Measurements from ENCODE around the gene ODR4.

ODR4 gene

DNA sequence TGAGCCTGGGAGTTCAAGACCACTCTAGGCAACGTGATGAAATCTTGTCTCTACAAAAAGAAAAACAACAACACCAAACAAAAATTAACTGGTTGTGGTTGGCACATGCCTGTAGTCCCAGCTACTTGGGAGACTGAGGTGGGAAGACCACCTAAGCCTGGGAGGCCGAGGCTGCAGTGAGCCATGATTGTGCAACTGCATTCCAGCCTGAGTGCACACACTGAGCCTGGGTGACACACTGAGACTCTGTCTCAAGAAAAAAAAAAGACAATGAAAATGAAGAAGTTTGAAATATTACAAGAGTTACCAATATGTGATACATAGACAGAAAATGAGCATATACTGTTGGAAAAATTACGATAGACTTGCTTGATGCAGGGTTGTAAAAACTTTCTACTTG lies 53.4 kb downstream of the ODR4 start:
- Histone ChIP-seq H2AFZ (ENCODE audit: low read depth, low read length, severe bottlenecking) (no peak overlapping the region), H3K4me2 (ENCODE audit: low read depth, low read length, poor library complexity, severe bottlenecking) (no peak overlapping the region), H3K27ac (ENCODE audit: low read depth, low read length) (no peak overlapping the region), H3K9me3 (ENCODE audit: insufficient read depth, low read length) (no peaks in the 10 kb centered on the region), H3K36me3 (ENCODE audit: low read length) (no peaks in the 10 kb centered on the region), H3F3A (ENCODE audit: insufficient read depth) (no peaks in the 10 kb centered on the region), H3K27me3 (ENCODE audit: low read length) (no peaks in the 10 kb centered on the region), H3K9ac (ENCODE audit: low read length) (no peak overlapping the region), H3K4me3 (ENCODE audit: insufficient read depth, low read length, poor library complexity, severe bottlenecking) (no peak overlapping the region), H4K20me1 (ENCODE audit: low read depth, low read length) (no peaks in the 10 kb centered on the region), H3K9me2 (replicated peaks; ENCODE audit: insufficient read depth, low read length) (no peaks in the 10 kb centered on the region), H3K79me2 (ENCODE audit: insufficient read depth, low read length) (no peaks in the 10 kb centered on the region)
- TF ChIP-seq EZH2phosphoT487 (conservative IDR thresholded peaks at IDR 0.05; ENCODE audit: low read length), result no peak
- TF ChIP-seq, protein P1, sequence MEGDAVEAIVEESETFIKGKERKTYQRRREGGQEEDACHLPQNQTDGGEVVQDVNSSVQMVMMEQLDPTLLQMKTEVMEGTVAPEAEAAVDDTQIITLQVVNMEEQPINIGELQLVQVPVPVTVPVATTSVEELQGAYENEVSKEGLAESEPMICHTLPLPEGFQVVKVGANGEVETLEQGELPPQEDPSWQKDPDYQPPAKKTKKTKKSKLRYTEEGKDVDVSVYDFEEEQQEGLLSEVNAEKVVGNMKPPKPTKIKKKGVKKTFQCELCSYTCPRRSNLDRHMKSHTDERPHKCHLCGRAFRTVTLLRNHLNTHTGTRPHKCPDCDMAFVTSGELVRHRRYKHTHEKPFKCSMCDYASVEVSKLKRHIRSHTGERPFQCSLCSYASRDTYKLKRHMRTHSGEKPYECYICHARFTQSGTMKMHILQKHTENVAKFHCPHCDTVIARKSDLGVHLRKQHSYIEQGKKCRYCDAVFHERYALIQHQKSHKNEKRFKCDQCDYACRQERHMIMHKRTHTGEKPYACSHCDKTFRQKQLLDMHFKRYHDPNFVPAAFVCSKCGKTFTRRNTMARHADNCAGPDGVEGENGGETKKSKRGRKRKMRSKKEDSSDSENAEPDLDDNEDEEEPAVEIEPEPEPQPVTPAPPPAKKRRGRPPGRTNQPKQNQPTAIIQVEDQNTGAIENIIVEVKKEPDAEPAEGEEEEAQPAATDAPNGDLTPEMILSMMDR (IDR thresholded peaks at IDR 0.05; ENCODE audit: insufficient read depth, low read length, poor library complexity, severe bottlenecking), result no peak

DNA sequence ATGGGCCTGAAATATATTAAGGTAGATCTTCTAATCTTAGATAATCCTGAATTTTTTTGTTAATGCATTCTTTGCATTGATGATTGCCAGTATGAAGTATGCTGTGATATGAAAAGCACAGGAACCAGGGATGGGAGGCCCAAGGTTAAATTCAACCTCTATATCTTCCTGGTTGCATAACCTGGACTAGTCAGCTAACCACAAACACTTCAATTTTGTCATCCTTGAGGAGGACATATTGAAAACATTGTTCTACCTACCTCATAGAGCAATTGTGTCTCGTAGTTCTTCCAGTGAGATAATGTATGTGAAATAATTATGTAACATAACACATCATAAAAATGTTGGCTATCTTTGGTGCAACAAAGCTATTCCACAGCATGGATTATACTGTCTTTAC lies 59.7 kb downstream of the ODR4 start:
- no peaks in the 10 kb centered on the region for H3K9me3 ChIP-seq (ENCODE audit: insufficient read depth, low read length)
- H3K36me3 ChIP-seq (ENCODE audit: low read length), result no peaks in the 10 kb centered on the region
- no peak overlapping the region for H2AFZ ChIP-seq (ENCODE audit: low read depth, low read length, severe bottlenecking)
- H3K4me3 ChIP-seq (ENCODE audit: insufficient read depth, low read length, poor library complexity, severe bottlenecking), result no peak overlapping the region
- H3K9me2 ChIP-seq (replicated peaks; ENCODE audit: insufficient read depth, low read length), result no peaks in the 10 kb centered on the region
- no peaks in the 10 kb centered on the region for H4K20me1 ChIP-seq (ENCODE audit: low read depth, low read length)
- H3K27me3 ChIP-seq (ENCODE audit: low read length), result no peaks in the 10 kb centered on the region
- H3K27ac ChIP-seq (ENCODE audit: low read depth, low read length), result no peak overlapping the region
- H3K9ac ChIP-seq (ENCODE audit: low read length), result no peak overlapping the region
- TF ChIP-seq, protein P1 (IDR thresholded peaks at IDR 0.05; ENCODE audit: insufficient read depth, low read length, poor library complexity, severe bottlenecking), result no peak
- TF ChIP-seq EZH2phosphoT487 (conservative IDR thresholded peaks at IDR 0.05; ENCODE audit: low read length), result no peak
- no peak overlapping the region for H3K4me2 ChIP-seq (ENCODE audit: low read depth, low read length, poor library complexity, severe bottlenecking)
- no peaks in the 10 kb centered on the region for H3F3A ChIP-seq (ENCODE audit: insufficient read depth)
- no peaks in the 10 kb centered on the region for H3K79me2 ChIP-seq (ENCODE audit: insufficient read depth, low read length)

DNA sequence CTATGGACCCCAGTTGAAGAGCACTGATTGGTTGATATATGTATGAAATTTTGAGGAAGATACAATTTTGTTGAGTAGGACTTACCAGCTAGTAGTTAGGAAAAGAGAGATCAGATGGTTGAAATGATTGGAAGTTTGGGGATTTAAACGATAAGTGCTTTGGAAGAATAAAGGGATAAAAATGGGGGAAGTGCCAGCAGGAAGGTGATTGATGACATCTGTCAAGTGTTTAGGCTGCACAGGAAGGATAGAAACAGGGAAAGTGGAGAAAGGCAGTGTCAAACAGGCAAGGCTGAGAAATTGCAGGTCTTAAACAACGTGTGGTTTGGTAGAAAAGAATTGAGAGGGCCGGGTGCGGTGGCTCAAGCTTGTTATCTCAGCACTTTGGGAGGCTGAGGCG lies 62.9 kb downstream of the ODR4 start:
- H4K20me1 ChIP-seq (ENCODE audit: low read depth, low read length), result no peaks in the 10 kb centered on the region
- H2AFZ ChIP-seq (ENCODE audit: low read depth, low read length, severe bottlenecking), result no peak overlapping the region
- H3K9me2 ChIP-seq (replicated peaks; ENCODE audit: insufficient read depth, low read length), result no peaks in the 10 kb centered on the region
- no peak overlapping the region for H3K27ac ChIP-seq (ENCODE audit: low read depth, low read length)
- TF ChIP-seq, protein P1 (IDR thresholded peaks at IDR 0.05; ENCODE audit: insufficient read depth, low read length, poor library complexity, severe bottlenecking), result no peak
- no peak for TF ChIP-seq EZH2phosphoT487 (conservative IDR thresholded peaks at IDR 0.05; ENCODE audit: low read length)
- no peak overlapping the region for H3K4me3 ChIP-seq (ENCODE audit: insufficient read depth, low read length, poor library complexity, severe bottlenecking)
- H3K27me3 ChIP-seq (ENCODE audit: low read length), result no peaks in the 10 kb centered on the region
- H3K9ac ChIP-seq (ENCODE audit: low read length), result no peak overlapping the region
- H3K4me2 ChIP-seq (ENCODE audit: low read depth, low read length, poor library complexity, severe bottlenecking), result no peak overlapping the region
- H3K9me3 ChIP-seq (ENCODE audit: insufficient read depth, low read length), result no peaks in the 10 kb centered on the region
- H3K79me2 ChIP-seq (ENCODE audit: insufficient read depth, low read length), result no peaks in the 10 kb centered on the region
- H3F3A ChIP-seq (ENCODE audit: insufficient read depth), result no peaks in the 10 kb centered on the region
- H3K36me3 ChIP-seq (ENCODE audit: low read length), result no peaks in the 10 kb centered on the region

Measured in SU-DHL-6 (cell line).